MM.1S (cell line): Measurements from ENCODE around the gene MYRFL.
A peak's percentile ranks its signal among the peaks of the same experiment; 100 is the strongest.

Source experiments
- DNase-seq: peaks from one replicate; pipeline ENCODE4 v3.0.0-alpha.2; 2015
- H2AFZ ChIP-seq: fragments of 300-600 bp; sonication (generic); 2 replicates; pipeline ENCODE4 v1.6.0; 2016; ENCODE audit warnings: antibody characterized with exemption, low read length
- H3F3A ChIP-seq: fragments of 300-600 bp; sonication (generic); 2 replicates; pipeline ENCODE4 v1.6.1; 2016; ENCODE audit warnings: mild to moderate bottlenecking, antibody characterized with exemption, low read length, moderate library complexity, mixed read lengths; ENCODE audit not compliant: insufficient read depth
- H3K27ac ChIP-seq: fragments of 300-600 bp; sonication (generic); 2 replicates; pipeline ENCODE4 v1.5.1; 2016; ENCODE audit warnings: mild to moderate bottlenecking, low read length
- H3K27me3 ChIP-seq: fragments of 300-600 bp; sonication (generic); replicated peaks from 2 replicates; pipeline ENCODE4 v1.6.0; 2016; ENCODE audit warnings: low read length; ENCODE audit not compliant: insufficient read depth
- H3K36me3 ChIP-seq: fragments of 300-600 bp; sonication (generic); replicated peaks from 2 replicates; pipeline ENCODE4 v1.6.1; 2016; ENCODE audit warnings: mild to moderate bottlenecking, low read length, mixed read lengths; ENCODE audit not compliant: insufficient read depth
- H3K4me1 ChIP-seq: fragments of 300-600 bp; sonication (generic); 2 replicates; pipeline ENCODE4 v1.6.1; 2016; ENCODE audit warnings: low read length, mixed read lengths
- H3K4me2 ChIP-seq: fragments of 300-600 bp; sonication (generic); 2 replicates; pipeline ENCODE4 v1.6.0; 2016; ENCODE audit warnings: low read depth, low read length
- H3K4me3 ChIP-seq: fragments of 300-600 bp; sonication (generic); 2 replicates; pipeline ENCODE4 v1.5.1; 2016; ENCODE audit warnings: low read length, mixed read lengths
- H3K79me2 ChIP-seq: fragments of 300-600 bp; sonication (generic); 2 replicates; pipeline ENCODE4 v1.6.1; 2016; ENCODE audit warnings: mixed run types, low read length, mixed read lengths
- H3K9ac ChIP-seq: fragments of 300-600 bp; sonication (generic); 2 replicates; pipeline ENCODE4 v1.6.1; 2016; ENCODE audit warnings: low read length, mixed read lengths
- H3K9me2 ChIP-seq: fragments of 300-600 bp; sonication (generic); replicated peaks from 2 replicates; pipeline ENCODE4 v1.6.1; 2016; ENCODE audit warnings: mild to moderate bottlenecking, low read length, mixed read lengths; ENCODE audit not compliant: insufficient read depth
- H3K9me3 ChIP-seq: fragments of 300-600 bp; sonication (generic); replicated peaks from 2 replicates; pipeline ENCODE4 v1.6.1; 2016; ENCODE audit warnings: mild to moderate bottlenecking, low read length, mixed read lengths; ENCODE audit not compliant: insufficient read depth
- H4K20me1 ChIP-seq: fragments of 300-600 bp; sonication (generic); 2 replicates; pipeline ENCODE4 v1.6.1; 2016; ENCODE audit warnings: mild to moderate bottlenecking, low read length, moderate library complexity, mixed read lengths; ENCODE audit not compliant: insufficient read depth
- CTCF ChIP-seq: fragments of 300-600 bp; sonication (generic); IDR thresholded peaks from 2 replicates; pipeline ENCODE4 v1.5.1; 2016; ENCODE audit warnings: antibody characterized with exemption, low read length, mixed read lengths
- EZH2 ChIP-seq: fragments of 300-600 bp; sonication (generic); optimal IDR thresholded peaks from 2 replicates; pipeline ENCODE3; 2017; ENCODE audit warnings: low read depth, mild to moderate bottlenecking, antibody characterized with exemption, low read length, mixed read lengths
- EZH2phosphoT487 ChIP-seq: fragments of 300-600 bp; sonication (generic); IDR thresholded peaks from 2 replicates; pipeline ENCODE4 v1.6.1; 2018; ENCODE audit warnings: antibody characterized with exemption, low read length

Gene MYRFL

GRCh38 chr12:69866698-69867097 lies 41.7 kb downstream of the MYRFL start:
- no peaks in the 10 kb centered on the region for H3F3A ChIP-seq
- no peak overlapping the region for H2AFZ ChIP-seq
- H3K79me2 ChIP-seq = no peaks in the 10 kb centered on the region
- H3K9me3 ChIP-seq = no peaks in the 10 kb centered on the region
- H3K4me3 ChIP-seq = no peak overlapping the region
- no peak overlapping the region for H3K27ac ChIP-seq
- peak overlapping the region; percentile 42; the same call in 1 of the 2 replicates for H3K4me2 ChIP-seq
- H3K9ac ChIP-seq = no peak overlapping the region
- no peaks in the 10 kb centered on the region for H3K27me3 ChIP-seq
- TF ChIP-seq EZH2 (no peak), CTCF (no peak), EZH2phosphoT487 (no peak)
- peaks cover 9% of the 10 kb centered on the region; the same call in 1 of the 2 replicates for H3K4me1 ChIP-seq
- no peaks in the 10 kb centered on the region for H4K20me1 ChIP-seq
- H3K9me2 ChIP-seq = no peaks in the 10 kb centered on the region
- no peaks in the 10 kb centered on the region for H3K36me3 ChIP-seq
- DNase-seq = no peak

GRCh38 chr12:69868695-69869094 lies 43.7 kb downstream of the MYRFL start:
- TF ChIP-seq EZH2phosphoT487 = no peak
- TF ChIP-seq EZH2 = no peak
- TF ChIP-seq CTCF = no peak

GRCh38 chr12:69872804-69873203 lies 47.8 kb downstream of the MYRFL start:
- Histone ChIP-seq H3K4me1 (no peaks in the 10 kb centered on the region), H3K79me2 (no peaks in the 10 kb centered on the region), H3K9me2 (no peaks in the 10 kb centered on the region), H3F3A (no peaks in the 10 kb centered on the region), H3K4me2 (no peak overlapping the region), H2AFZ (no peak overlapping the region), H3K27ac (no peak overlapping the region), H3K9me3 (no peaks in the 10 kb centered on the region), H3K36me3 (no peaks in the 10 kb centered on the region), H4K20me1 (no peaks in the 10 kb centered on the region), H3K9ac (no peak overlapping the region), H3K4me3 (no peak overlapping the region), H3K27me3 (no peaks in the 10 kb centered on the region)
- TF ChIP-seq CTCF = no peak
- TF ChIP-seq EZH2 = no peak
- no peak for TF ChIP-seq EZH2phosphoT487
- DNase-seq = no peak

More at GRCh38 chr12:69868695-69869094, 43.7 kb downstream of the MYRFL start:
- H3K27me3 ChIP-seq = no peaks in the 10 kb centered on the region
- no peak overlapping the region for H3K27ac ChIP-seq
- H2AFZ ChIP-seq = no peak overlapping the region
- H3K36me3 ChIP-seq = no peaks in the 10 kb centered on the region
- no peak overlapping the region for H3K4me3 ChIP-seq
- H4K20me1 ChIP-seq = no peaks in the 10 kb centered on the region
- H3F3A ChIP-seq = no peaks in the 10 kb centered on the region
- no peaks in the 10 kb centered on the region for H3K9me3 ChIP-seq
- H3K9me2 ChIP-seq = no peaks in the 10 kb centered on the region
- no peak overlapping the region for H3K9ac ChIP-seq
- H3K4me2 ChIP-seq = no peak overlapping the region
- peaks cover 9% of the 10 kb centered on the region; the same call in 1 of the 2 replicates for H3K4me1 ChIP-seq
- no peaks in the 10 kb centered on the region for H3K79me2 ChIP-seq
- DNase-seq = no peak

- Histone ChIP-seq H3K79me2 (no peaks in the 10 kb centered on the region), H3K36me3 (no peaks in the 10 kb centered on the region), H2AFZ (no peak overlapping the region), H3K4me3 (no peak overlapping the region), H3K4me1 (no peaks in the 10 kb centered on the region), H3K9ac (no peak overlapping the region), H3K9me2 (no peaks in the 10 kb centered on the region), H4K20me1 (no peaks in the 10 kb centered on the region), H3F3A (no peaks in the 10 kb centered on the region), H3K9me3 (no peaks in the 10 kb centered on the region), H3K4me2 (no peak overlapping the region), H3K27ac (no peak overlapping the region), H3K27me3 (no peaks in the 10 kb centered on the region)
- no peak for DNase-seq
- TF ChIP-seq EZH2phosphoT487 (no peak), EZH2 (no peak), CTCF (no peak)
These were observed 48.4 kb downstream of the MYRFL start for GRCh38 chr12:69873429-69873828.
